HepG2 (cell line): ENCODE measurements around the gene NR2F6. TPM values are rescaled to one million over a fixed set of nuclear protein-coding genes. Genes with fewer than 3 reads are reported as not detected.
A peak's percentile ranks its signal among the peaks of the same experiment; 100 is the strongest.

ENCODE experiments used
- AGO2 ChIP-seq: fragments of 200-400 bp; formaldehyde crosslinking; optimal IDR thresholded peaks from 2 replicates; pipeline ENCODE3; 2017; ENCODE audit warnings: mild to moderate bottlenecking, low read depth, low read length, moderate library complexity
- GLI4 ChIP-seq: sonication (generic); formaldehyde crosslinking; IDR thresholded peaks from 2 replicates; pipeline ENCODE4 v1.5.1; 2020; ENCODE audit warnings: missing genetic modification reagents, mild to moderate bottlenecking, moderate library complexity, borderline replicate concordance
- HINFP ChIP-seq: sonication (generic); formaldehyde crosslinking; IDR thresholded peaks from 2 replicates; pipeline ENCODE4 v1.4.0; 2020; ENCODE audit warnings: low read depth, mild to moderate bottlenecking, missing genetic modification reagents
- HNRNPL ChIP-seq: fragments of 200-400 bp; formaldehyde crosslinking; IDR thresholded peaks from 2 replicates; pipeline ENCODE4 v1.6.1; 2017; ENCODE audit warnings: mild to moderate bottlenecking, low read depth, low read length
- MYNN ChIP-seq: sonication (generic); formaldehyde crosslinking; IDR thresholded peaks from 2 replicates; pipeline ENCODE4 v1.4.0; 2020; ENCODE audit warnings: mild to moderate bottlenecking, low read depth, missing genetic modification reagents
- RAD51 ChIP-seq: fragments of 450-650 bp; IDR thresholded peaks from 2 replicates; pipeline ENCODE4 v1.6.1; 2016; ENCODE audit warnings: borderline replicate concordance
- TCF7L2 ChIP-seq: IDR thresholded peaks from 2 replicates; pipeline ENCODE4 v1.6.1; 2011; ENCODE audit warnings: mild to moderate bottlenecking, low read depth, low read length, moderate library complexity
- ZNF530 ChIP-seq: sonication (generic); formaldehyde crosslinking; IDR thresholded peaks from 2 replicates; pipeline ENCODE4 v1.5.0; 2020; ENCODE audit warnings: low read depth, mild to moderate bottlenecking, missing genetic modification reagents
- ZNF546 ChIP-seq: sonication (generic); formaldehyde crosslinking; conservative IDR thresholded peaks from 2 replicates; pipeline ENCODE4 v1.8.1; 2023; ENCODE audit warnings: mild to moderate bottlenecking, missing genetic modification reagents
- ZNF629 ChIP-seq: sonication (generic); formaldehyde crosslinking; conservative IDR thresholded peaks from 2 replicates; pipeline ENCODE4 v1.5.0; 2020; ENCODE audit warnings: missing genetic modification reagents
- ZNF768 ChIP-seq: sonication (generic); formaldehyde crosslinking; IDR thresholded peaks from 2 replicates; pipeline ENCODE4 v1.4.0; 2020; ENCODE audit warnings: missing genetic modification reagents
- ZSCAN29 ChIP-seq: sonication (generic); formaldehyde crosslinking; conservative IDR thresholded peaks from 2 replicates; pipeline ENCODE4 v1.4.0; 2020; ENCODE audit warnings: mild to moderate bottlenecking, missing genetic modification reagents
- polyA plus RNA-seq, 8 experiments: library from polyadenylated mRNA; depleted of rRNA in 3 of 8; stranded (reverse) in 7 of 8; unstranded in 1 of 8; fragments of >200 nt; fragmentation: Illumina TruSeq in 4 of 8; extraction: Trizol in 4 of 8; gene quantifications; 2 replicates each; pipeline versions ENCODE4 v1.2.1 to v1.2.3, GENCODE V29; 2011 to 2016; ENCODE audit warnings: low read depth in 4 of 8, missing spikeins in 1 of 8, mixed read lengths in 1 of 8; ENCODE audit not compliant: insufficient read depth in 1 of 8
- total RNA-seq, 5 experiments: library from RNA; depleted of rRNA; stranded (reverse); fragments of >200 nt; fragmentation: Illumina TruSeq; extraction: Trizol; gene quantifications; 2 replicates each; pipeline ENCODE4 v1.2.3, GENCODE V29; 2016; ENCODE audit warnings: low read depth in 1 of 5
- TF ChIP-seq, protein P1 (sequence below): sonication (generic); formaldehyde crosslinking; IDR thresholded peaks from 2 replicates; pipeline ENCODE4 v1.5.1; 2020; ENCODE audit warnings: mild to moderate bottlenecking, missing genetic modification reagents, moderate library complexity
- TF ChIP-seq, protein P2 (sequence below): sonication (generic); formaldehyde crosslinking; IDR thresholded peaks from 2 replicates; pipeline ENCODE4 v1.4.0; 2020; ENCODE audit warnings: mild to moderate bottlenecking, low read depth, missing genetic modification reagents

The NR2F6 gene
- total and polyA plus RNA-seq, 2 of the 13 experiments (the other 11 are each of a cell fraction or from before 2014, with no cell fraction given) = 30.9 to 72.4 TPM

DNA sequence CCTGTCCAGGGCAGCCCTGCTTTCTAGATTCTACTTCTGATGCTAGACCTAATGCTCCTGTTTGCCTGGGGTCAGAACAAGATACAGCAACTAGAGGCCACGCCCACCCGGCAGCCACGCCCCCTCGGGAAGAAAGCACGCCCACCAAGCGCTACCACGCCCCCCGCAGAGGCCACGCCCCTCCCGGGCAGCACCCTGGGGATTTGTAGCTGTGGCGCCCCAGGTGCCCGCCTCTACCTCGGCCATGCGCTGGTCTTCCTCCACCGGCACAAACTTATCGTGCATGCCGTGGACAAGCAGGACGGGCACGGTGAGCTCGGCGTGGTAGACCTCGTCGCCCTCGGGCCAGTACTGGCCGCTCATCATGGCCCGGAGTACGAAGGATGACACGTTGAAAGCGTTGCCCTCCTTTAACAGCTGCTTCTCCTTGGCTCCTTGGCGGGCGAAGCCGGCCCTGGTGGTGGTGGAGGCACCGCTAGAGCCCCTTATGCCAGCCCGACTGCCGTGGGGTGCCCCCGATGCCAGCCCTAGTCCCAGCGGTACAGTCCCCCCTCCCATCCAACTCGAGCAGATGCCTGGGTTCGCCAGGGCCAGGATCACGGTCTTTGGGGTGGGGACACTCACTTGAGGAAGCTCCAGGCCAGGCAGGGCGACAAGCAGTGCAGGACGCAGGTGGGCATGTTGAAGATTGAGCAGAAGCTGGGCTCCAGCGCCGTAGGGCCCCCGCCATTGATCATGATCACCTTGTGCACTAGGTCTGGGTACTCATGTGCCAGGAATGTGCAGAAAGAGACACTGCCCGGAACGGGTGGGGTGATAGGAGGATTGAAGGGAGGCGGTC lies 48.6 kb upstream of the NR2F6 start (continued):
- TF ChIP-seq, protein P1, sequence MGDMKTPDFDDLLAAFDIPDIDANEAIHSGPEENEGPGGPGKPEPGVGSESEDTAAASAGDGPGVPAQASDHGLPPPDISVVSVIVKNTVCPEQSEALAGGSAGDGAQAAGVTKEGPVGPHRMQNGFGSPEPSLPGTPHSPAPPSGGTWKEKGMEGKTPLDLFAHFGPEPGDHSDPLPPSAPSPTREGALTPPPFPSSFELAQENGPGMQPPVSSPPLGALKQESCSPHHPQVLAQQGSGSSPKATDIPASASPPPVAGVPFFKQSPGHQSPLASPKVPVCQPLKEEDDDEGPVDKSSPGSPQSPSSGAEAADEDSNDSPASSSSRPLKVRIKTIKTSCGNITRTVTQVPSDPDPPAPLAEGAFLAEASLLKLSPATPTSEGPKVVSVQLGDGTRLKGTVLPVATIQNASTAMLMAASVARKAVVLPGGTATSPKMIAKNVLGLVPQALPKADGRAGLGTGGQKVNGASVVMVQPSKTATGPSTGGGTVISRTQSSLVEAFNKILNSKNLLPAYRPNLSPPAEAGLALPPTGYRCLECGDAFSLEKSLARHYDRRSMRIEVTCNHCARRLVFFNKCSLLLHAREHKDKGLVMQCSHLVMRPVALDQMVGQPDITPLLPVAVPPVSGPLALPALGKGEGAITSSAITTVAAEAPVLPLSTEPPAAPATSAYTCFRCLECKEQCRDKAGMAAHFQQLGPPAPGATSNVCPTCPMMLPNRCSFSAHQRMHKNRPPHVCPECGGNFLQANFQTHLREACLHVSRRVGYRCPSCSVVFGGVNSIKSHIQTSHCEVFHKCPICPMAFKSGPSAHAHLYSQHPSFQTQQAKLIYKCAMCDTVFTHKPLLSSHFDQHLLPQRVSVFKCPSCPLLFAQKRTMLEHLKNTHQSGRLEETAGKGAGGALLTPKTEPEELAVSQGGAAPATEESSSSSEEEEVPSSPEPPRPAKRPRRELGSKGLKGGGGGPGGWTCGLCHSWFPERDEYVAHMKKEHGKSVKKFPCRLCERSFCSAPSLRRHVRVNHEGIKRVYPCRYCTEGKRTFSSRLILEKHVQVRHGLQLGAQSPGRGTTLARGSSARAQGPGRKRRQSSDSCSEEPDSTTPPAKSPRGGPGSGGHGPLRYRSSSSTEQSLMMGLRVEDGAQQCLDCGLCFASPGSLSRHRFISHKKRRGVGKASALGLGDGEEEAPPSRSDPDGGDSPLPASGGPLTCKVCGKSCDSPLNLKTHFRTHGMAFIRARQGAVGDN (CRISPR knock-in tag) = 0 out of 2 replicates have a peak, but pooled peaks have one; percentile 6
- 0 out of 2 replicates have a peak, but pooled peaks have one; percentile 14 for TF ChIP-seq ZNF768 (CRISPR knock-in tag)
- TF ChIP-seq HNRNPL = peak; percentile 65; the same call in 1 of the 2 replicates
- TF ChIP-seq RAD51 = no peak
- no peak for TF ChIP-seq GLI4 (CRISPR knock-in tag)
- no peak for TF ChIP-seq MYNN (CRISPR knock-in tag)
- no peak for TF ChIP-seq ZNF530 (CRISPR knock-in tag)
- no peak for TF ChIP-seq HINFP (CRISPR knock-in tag)
- TF ChIP-seq AGO2 = peak; percentile 40
- TF ChIP-seq, protein P2, sequence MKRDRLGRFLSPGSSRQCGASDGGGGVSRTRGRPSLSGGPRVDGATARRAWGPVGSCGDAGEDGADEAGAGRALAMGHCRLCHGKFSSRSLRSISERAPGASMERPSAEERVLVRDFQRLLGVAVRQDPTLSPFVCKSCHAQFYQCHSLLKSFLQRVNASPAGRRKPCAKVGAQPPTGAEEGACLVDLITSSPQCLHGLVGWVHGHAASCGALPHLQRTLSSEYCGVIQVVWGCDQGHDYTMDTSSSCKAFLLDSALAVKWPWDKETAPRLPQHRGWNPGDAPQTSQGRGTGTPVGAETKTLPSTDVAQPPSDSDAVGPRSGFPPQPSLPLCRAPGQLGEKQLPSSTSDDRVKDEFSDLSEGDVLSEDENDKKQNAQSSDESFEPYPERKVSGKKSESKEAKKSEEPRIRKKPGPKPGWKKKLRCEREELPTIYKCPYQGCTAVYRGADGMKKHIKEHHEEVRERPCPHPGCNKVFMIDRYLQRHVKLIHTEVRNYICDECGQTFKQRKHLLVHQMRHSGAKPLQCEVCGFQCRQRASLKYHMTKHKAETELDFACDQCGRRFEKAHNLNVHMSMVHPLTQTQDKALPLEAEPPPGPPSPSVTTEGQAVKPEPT (CRISPR knock-in tag) = no peak
- no peak for TF ChIP-seq ZNF546 (CRISPR knock-in tag)
- TF ChIP-seq ZSCAN29 = no peak
- no peak for TF ChIP-seq TCF7L2
- no peak for TF ChIP-seq ZNF629 (CRISPR knock-in tag)
